ENCODE results near the gene NAXE.
"Not testable (repeated sequence)": the region's sequence is repeated elsewhere in the genome, so short reads cannot be mapped to it uniquely, and the experiment has no call there.

The NAXE gene

DNA sequence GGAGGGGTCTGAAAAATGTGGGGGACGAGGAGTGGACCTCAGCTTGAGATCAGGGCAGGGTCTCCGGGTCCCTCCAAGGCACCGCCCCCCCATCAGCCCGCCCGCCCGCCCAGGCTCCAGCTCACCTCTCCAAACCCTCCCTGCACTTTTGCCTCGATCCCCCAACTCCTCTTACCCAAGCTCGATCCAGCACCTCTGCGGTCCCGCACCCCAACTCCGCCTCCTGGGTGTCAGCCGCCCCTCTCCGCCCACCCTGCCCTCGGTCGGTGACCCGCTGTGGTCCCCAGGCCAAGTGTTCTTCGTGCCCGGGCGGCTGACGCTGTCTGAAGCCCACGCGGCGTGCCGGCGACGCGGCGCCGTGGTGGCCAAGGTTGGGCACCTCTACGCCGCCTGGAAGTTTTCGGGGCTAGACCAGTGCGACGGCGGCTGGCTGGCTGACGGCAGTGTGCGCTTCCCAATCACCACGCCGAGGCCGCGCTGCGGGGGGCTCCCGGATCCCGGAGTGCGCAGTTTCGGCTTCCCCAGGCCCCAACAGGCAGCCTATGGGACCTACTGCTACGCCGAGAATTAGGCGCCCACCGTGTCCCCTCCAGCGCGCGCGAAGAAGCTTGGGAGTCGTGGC, 33.3 kb downstream of the NAXE start:
- DNase-seq: peak; percentile 41

DNA sequence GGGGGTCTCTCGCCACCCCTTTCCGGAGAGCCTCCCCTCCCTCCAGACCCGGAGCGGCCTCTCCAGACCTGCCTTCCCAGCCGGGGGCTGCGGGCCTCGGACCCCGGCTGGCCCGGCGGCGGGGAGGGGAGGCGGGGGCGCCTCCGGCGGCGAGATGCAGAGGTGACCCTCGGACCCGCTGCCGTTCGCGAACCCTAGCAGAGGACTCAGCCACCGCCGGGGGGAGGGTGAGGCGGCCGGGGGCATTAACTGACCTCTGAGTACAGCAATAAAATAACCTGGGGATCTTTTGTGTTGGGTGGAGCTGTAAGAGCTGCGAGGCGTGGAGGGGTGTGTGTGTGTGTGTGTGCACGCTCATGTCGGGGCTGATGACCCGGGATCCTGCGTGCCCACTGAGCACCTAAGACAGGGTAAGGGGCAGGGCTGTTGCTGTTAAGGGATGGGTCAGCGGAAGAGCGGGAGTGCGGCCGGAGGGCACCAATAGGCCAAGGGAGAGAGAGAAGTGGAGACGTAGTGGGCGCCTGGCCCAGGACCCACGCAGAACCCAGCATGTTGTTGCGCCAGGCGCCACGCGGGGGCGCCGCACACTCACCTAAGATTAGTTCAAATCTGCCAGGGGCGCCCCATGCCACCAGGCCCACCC, 34.0 kb downstream of the NAXE start:
- peak; percentile 72 for DNase-seq

GRCh38 chr1:156626079-156626438, 34.5 kb downstream of the NAXE start:
- no peak for DNase-seq

DNA sequence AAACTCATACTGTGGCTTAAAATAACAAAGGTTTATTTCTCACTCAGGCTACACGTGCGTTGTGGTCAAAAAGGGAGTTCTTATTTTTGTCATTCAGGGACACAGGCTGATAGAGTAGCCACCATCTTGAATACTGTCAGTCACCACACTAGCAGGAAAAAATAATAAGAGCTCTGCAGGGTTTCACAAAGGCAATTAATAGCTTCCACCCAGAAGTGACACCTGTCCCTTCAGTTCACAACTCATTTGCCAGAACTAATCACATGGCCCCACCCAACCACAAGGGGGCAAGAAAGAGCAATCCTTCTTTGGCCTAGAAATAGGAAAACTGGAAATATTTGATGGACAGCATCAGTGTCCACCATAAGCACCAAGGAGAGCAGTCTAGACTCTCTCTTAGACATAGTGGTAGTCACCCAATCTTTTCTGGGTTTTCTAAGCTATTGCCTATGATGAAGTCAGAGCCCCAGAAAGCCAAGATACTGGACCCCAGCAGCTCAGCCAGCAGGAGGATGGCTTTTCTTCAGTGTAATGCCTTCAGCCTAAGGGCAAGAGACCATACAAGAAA, 35.8 kb downstream of the NAXE start:
- DNase-seq: peak; percentile 87

GRCh38 chr1:156629823-156630449, 38.4 kb downstream of the NAXE start:
- DNase-seq: no peak

DNA sequence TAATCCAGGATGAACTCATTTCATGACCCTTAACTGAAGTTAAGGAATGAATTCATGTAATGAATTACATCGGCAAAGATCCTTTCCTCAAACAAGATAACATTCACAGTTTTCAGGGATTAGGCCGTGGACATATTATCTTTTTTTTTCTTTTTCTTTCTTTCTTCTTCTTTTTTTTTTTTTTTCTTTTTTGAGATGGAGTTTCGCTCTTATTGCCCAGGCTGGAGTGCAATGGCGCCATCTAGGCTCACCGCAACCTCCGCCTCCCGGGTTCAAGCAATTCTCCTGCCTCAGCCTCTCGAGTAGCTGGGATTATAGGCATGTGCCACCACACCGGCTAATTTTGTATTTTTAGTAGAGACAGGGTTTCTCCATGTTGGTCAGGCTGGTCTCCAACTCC, 39.6 kb downstream of the NAXE start:
- DNase-seq: not testable (repeated sequence)

DNA sequence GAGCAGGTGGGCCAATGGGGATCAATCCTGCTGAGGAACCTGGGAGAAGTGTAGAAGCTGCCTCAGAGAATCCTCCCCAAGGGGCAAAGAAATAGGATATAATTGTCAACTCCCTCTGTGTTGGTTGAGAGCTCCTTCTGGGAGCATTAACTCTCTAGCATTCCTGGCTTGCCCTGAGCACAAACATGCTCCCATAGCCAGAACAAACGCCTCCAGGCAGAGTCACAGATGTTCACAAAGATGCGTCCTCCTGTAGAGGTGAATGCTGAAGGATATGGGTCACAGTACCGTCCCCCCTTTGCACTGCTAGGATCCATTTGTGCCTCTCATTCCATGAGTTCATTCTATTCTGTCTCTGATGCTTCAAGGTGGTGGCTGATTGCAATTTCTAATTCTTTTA, 40.8 kb downstream of the NAXE start:
- DNase-seq: no peak

- DNase-seq: no peak
These were observed 46.8 kb downstream of the NAXE start for GRCh38 chr1:156638189-156638985.

DNA sequence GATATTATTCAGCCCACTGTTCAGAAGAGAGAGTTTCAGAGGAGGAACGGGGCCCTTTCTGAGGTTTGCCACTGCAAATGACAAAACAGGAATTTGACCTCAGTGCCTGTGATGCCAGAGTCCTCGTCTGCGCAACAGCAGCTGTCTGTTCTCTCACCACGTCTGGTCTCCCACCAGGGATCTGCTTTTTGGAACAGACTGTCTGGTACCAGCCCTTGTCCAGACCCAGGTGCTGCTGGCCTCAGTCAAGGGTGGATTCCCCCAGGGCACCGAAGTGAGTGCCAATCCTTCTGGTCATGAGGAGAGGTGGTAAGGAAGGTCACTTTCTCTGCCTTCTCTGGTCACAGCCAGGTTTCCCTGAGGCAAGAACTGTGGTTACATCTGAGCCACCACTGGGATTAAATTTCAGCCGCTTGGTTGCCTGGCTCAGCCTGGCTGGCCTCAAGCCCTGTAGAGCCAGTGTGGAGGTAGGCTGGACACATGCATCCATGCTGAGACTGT, 48.1 kb downstream of the NAXE start:
- DNase-seq: peak; percentile 43

DNA sequence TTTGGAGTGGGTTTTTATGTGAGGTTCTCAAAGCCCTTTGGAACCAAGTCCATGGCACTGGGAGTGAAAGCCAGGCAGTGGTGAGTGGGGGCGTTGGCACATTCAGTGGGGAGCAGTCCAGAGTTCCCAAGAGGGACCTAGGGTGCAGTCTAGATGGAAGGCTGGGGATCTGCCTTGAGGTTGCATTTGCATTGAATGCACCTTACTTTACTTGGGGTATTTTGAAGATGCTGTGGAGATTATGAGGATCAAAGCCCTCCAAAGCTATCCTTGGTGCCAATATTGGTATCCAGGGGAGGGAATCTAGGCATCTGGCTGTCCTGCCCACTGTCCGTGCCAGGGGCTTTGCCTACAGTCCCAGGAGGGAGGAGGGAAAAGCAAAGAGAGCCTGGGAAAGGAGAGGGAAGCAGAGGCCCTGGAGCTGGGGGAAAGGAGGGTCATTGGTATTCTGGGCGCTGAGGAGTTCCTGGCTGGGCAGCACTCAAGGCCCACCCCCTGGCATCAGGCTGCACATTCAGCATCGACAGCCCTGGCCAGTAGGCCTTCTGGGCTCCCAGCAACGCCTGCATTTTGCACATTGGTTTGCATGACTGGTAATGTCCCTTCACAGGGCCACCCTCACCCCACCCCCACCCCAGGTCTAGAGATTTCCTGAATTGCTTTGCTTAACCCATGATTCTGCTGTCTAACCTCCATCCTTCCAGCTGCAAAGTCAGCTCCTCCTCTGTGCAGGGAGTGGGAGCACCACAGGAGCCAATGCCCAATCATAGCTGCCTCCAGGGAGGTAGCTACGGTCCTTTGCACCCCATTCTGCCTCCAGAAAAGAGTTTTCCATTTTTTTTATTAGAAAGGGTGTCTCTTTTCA, 49.5 kb downstream of the NAXE start:
- DNase-seq: peak; percentile 51

GRCh38 chr1:156641761-156642264, 50.2 kb downstream of the NAXE start, which contains the start of gene BCAN:
Gene BCAN, plus strand, starts transcription at chr1:156642117. Its CDS starts 3,938 bp downstream, at chr1:156646055.
- DNase-seq: peak; percentile 81

DNA sequence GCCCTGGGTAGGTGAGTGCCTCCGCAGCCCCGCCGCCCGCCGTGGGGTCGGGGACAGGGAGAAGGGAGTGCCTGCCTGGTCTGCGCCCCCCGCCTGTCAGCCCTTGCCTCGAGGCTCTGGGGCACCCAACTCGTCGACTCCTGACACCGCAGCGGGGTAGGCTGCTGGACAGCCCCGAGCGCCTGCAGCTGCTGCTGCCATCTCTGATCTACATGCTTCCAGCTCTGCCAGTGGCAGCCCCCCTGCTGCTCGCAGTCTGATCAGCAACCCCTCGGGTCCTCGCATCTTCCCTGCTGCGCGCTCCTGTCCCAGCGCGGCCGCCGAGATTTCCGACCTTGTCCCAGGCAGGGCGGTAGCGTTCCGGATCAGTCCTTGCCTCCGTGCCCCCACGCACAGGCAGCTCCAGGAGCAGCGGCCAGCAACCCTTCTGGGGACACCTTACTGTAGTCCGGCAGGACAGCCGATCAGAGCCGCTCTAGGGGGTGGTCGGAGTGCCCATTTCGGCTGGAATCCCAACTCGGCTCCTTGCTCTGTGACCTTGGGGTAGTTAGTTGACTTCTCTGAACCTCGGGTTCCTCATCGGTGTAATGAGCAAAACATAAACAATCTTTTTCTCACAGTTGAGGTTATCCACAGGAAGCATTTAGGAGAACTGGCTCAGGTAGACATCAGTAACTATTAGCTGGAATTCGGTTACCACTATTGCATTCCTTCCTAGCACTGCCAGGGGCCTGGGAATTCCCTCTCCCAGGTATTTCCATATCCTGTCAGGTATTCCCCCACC, 50.9 kb downstream of the NAXE start:
- peak; percentile 48 for DNase-seq

DNA sequence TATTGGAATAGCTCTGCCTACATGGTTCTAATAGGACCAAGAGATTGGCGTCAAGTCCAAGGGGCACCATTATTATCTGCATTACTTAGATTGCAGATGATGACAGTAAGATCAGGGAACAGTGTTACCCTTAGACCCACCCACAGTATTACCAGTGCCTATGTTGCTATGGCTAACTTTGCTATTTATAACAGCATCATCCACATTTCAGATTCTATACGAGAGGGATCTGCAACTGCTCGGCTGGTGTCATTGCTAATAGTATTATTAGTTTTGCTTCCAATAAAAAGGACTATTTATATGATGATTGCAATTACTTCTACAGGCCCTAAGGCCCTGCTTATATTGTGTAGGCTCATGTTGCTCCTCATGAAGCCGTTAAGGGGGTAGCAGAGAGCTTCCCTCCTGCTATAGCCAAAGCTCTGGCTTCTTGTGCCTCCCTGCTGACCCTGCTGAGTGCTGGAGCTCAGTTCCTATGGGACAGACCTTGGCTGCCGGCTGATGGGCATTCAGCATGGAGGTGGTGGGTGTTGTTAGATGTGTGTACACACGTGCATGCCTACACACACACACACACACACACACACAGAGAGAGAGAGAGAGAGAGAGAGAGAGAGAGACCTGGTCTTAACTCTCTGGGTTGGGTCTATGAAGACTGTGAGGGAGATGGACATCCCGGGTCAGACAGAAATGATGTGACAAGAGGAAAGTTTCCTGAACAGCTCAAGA, 51.6 kb downstream of the NAXE start:
- DNase-seq: peak; percentile 42

DNA sequence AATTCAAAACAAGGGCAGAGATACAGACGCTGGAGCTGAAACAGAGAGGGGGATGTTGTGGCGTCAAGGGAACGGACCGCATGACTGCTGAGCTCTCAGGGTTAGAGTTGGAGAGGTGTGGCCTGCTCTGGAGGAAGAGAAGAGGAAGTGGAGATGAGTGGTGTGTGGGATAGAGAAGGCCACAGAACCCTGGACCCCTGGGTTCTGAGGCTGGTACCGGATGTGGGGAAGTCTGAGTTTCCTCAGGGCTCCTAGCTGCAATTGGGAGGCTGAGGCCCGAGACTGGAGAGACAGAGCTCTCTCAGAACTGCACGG, 52.2 kb downstream of the NAXE start:
- peak; percentile 36 for DNase-seq
